Effector memory CD4-positive, alpha-beta T cell (primary cell): ENCODE measurements around the gene NEK8.
"Not testable (repeated sequence)": the region's sequence is repeated elsewhere in the genome, so short reads cannot be mapped to it uniquely, and the experiment has no call there.

Experiments
- DNase-seq, 3 donors: peaks; one replicate each; pipeline ENCODE4 v3.0.0-alpha.2; 2020
- H3K27ac ChIP-seq: 2 replicates; pipeline ENCODE4 v1.7.0; 2013; ENCODE audit warnings: mild to moderate bottlenecking, low read length, moderate library complexity; ENCODE audit not compliant: insufficient read depth, poor library complexity, severe bottlenecking
- H3K27me3 ChIP-seq: replicated peaks from 2 replicates; pipeline ENCODE4 v1.7.0; 2013; ENCODE audit warnings: mild to moderate bottlenecking, low read length; ENCODE audit not compliant: insufficient read depth, control insufficient read depth, poor library complexity, severe bottlenecking
- H3K36me3 ChIP-seq: 2 replicates; pipeline ENCODE4 v1.7.0; 2013; ENCODE audit warnings: mild to moderate bottlenecking, low read length, moderate library complexity; ENCODE audit not compliant: control insufficient read depth, insufficient read depth
- H3K4me1 ChIP-seq: 2 replicates; pipeline ENCODE4 v1.7.0; 2013; ENCODE audit warnings: low read length, mild to moderate bottlenecking; ENCODE audit not compliant: control insufficient read depth, insufficient read depth, poor library complexity, severe bottlenecking
- H3K4me3 ChIP-seq: 2 replicates; pipeline ENCODE4 v1.7.0; 2013; ENCODE audit warnings: low read length, low read depth, mild to moderate bottlenecking; ENCODE audit not compliant: insufficient read depth, poor library complexity, severe bottlenecking
- H3K9me3 ChIP-seq: 2 replicates; pipeline ENCODE4 v1.7.0; 2013; ENCODE audit warnings: mild to moderate bottlenecking, low read length, moderate library complexity; ENCODE audit not compliant: control insufficient read depth

NEK8 gene

DNA sequence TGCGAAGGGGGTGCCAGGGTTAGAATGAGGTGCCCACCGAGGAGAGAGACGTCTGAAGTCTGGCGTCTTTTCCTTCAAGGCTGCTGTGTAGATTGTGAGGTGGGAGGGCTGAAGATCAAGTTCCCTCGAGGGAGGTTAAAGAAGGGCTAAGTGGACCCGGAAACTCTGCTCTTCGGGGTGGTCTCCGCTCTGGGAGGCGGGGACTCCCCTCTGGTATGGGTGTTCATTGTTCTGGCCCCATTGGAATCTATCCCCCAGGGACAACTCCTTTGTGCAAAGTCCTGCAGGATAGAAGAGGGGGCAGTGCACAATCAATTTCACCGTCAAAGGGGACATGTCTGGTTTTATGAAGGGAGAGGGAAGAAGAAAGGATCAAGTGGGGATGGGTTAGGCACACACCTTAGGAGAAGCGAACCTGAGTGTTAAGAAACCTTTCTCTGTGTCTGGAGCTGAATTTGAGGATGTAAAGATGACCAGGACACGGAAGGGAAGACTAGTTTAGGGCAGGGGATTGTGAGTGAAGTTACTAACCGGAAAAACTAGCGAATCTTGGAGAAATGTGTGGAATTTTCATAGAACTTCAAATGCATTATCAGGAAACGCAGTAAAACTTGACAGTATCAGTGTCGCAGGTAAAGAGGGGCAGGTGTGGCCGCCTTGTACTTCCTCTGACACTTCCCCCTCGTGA is 10.1 kb upstream of the NEK8 start:
- H3K4me1 ChIP-seq: peaks cover 30% of the 10 kb centered on the region
- H3K27me3 ChIP-seq: peaks cover 4% of the 10 kb centered on the region
- no peak overlapping the region for H3K27ac ChIP-seq
- peaks cover 14% of the 10 kb centered on the region for H3K36me3 ChIP-seq
- no peaks in the 10 kb centered on the region for H3K9me3 ChIP-seq
- H3K4me3 ChIP-seq: no peak overlapping the region
- no peak for DNase-seq

DNA sequence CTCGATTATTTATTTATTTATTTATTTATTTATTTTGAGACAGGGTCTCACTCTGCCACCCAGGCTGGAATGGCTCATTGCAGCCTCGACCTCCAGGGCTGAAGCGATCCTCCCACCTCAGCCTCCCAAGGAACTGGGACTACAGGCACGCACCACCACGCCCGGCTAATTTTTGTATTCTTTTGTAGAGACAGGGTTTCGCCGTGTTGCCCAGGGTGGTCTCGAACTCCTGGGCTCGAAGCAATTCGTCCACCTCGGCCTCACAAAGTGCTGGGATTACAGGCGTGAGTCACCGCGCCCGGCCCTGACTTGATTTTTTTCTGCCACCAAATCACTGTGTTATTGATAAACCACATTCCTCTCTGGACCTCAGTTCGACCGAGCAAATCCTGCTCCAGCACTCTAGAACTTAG is 9.6 kb upstream of the NEK8 start:
- H3K36me3 ChIP-seq: peaks cover 20% of the 10 kb centered on the region
- no peak for DNase-seq
- H3K27ac ChIP-seq: peak overlapping the region; percentile 89
- H3K9me3 ChIP-seq: no peaks in the 10 kb centered on the region
- H3K4me3 ChIP-seq: peak overlapping the region; percentile 81
- peaks cover 4% of the 10 kb centered on the region for H3K27me3 ChIP-seq
- H3K4me1 ChIP-seq: peaks cover 30% of the 10 kb centered on the region

DNA sequence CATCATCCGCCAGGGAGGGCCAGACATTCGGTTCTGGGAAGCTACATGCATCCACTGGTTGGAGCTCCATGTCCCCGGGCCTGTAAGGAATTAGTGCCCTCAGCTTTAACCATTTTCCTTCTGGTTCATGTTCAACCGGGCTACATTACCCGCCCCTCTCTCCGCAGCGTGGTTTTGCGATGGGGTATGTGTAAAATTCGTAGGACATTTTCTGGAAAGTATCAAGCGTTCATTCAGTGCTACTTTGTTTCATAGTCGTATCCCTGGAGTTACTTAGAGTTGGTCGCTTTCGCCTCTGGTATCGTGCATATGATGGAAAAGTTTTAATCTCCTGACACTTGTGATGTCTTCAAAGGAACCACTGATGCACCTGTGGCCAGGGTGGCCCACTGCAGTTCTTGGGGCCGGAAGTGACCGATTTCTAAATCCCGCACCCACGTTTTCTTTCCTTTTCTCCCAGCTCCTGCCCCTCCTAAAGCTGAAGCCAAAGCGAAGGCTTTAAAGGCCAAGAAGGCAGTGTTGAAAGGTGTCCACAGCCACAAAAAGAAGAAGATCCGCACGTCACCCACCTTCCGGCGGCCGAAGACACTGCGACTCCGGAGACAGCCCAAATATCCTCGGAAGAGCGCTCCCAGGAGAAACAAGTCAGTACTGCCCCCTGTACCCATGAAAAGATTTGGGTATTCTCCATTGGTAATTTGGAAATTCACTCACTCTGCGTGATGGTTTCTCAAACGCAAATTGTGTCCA is 8.2 kb upstream of the NEK8 start:
- DNase-seq: peak in 1 of 3 donors; percentile 26
- Histone ChIP-seq H3K4me3 (peak overlapping the region; percentile 81), H3K27ac (peak overlapping the region; percentile 89), H3K4me1 (peaks cover 33% of the 10 kb centered on the region), H3K36me3 (peaks cover 29% of the 10 kb centered on the region), H3K9me3 (no peaks in the 10 kb centered on the region), H3K27me3 (peaks cover 4% of the 10 kb centered on the region)

DNA sequence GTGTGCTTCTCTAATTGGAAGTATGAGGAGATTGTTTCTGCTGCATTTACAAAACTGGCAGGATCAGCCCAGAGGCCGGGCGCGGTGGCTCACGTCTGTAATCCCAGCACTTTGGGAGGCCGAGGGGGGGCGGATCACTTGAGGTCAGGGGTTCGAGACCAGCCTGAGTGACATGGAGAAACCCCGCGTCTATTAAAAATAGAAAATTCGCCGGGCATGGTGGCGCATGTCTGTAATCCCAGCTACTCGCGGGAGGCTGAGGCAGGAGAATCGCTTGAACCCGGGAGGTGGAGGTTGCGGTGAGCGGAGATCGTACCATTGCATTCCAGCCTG is 7.6 kb upstream of the NEK8 start:
- H3K36me3 ChIP-seq: peaks cover 29% of the 10 kb centered on the region
- H3K9me3 ChIP-seq, DNase-seq, H3K27me3 ChIP-seq: not testable (repeated sequence)
- peak overlapping the region; percentile 89 for H3K27ac ChIP-seq
- peaks cover 38% of the 10 kb centered on the region for H3K4me1 ChIP-seq
- peak overlapping the region; percentile 81 for H3K4me3 ChIP-seq

DNA sequence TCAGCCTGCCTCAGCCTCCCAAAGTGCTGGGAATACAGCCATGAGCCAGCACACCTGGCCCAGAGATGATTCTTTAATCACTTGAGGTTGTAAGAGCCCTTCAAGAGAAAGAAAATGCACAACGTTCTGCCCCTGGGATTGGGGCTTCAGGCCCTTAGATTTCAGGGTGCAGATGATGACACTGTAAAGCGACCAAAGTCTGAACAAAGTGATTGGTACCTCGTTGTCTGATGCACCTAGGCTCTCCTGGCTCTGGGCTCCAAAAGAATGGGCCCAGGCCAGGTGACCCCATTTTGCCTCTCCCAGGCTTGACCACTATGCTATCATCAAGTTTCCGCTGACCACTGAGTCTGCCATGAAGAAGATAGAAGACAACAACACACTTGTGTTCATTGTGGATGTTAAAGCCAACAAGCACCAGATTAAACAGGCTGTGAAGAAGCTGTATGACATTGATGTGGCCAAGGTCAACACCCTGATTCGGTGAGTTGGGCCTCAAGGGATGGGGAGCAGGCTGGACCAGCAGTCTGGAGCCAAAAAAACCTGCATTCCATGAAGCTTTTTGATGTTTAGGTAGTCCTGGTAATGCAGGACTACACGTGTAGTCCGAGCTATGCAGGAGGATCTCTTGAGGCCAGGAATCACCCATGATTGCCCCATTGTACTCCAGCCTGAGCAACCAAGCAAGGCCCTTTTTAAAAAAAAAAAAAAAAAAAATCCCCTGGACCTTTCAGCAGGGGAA is 6.0 kb upstream of the NEK8 start:
- Histone ChIP-seq H3K27me3 (no peaks in the 10 kb centered on the region), H3K4me3 (no peak overlapping the region), H3K27ac (peak overlapping the region; percentile 5), H3K36me3 (peaks cover 29% of the 10 kb centered on the region), H3K9me3 (no peaks in the 10 kb centered on the region), H3K4me1 (peaks cover 48% of the 10 kb centered on the region)
- DNase-seq: no peak

DNA sequence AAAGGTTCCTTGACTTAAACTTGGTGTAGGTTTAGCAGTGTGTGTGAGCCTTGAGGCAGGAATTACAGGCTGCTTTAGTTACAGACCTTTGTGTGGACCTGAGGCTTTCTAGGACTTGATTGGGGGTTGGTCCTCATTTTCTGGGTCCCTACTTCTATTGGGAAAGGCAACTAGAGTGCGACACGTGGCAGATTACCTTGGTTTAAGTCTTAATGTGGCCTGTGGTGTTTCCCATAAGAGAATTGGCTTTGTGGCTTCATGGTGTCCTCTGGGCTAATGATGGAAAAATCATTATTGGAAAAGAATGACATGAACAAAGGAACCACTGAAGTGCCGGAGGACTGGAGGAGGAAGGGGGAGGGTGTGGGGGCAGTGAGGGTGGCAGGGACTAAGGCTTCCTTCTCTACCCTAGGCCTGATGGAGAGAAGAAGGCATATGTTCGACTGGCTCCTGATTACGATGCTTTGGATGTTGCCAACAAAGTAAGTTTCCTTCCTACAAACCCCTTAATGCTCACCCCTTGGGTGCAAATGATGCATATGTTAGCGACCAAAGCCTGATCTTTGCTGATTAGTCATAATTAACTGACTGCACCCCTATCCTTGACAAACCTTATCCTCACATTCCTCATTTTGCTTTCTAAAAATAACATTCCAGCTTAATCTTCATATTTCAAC is 5.3 kb upstream of the NEK8 start:
- peaks cover 29% of the 10 kb centered on the region for H3K36me3 ChIP-seq
- H3K27ac ChIP-seq: peak overlapping the region; percentile 5
- no peak overlapping the region for H3K4me3 ChIP-seq
- H3K4me1 ChIP-seq: peaks cover 54% of the 10 kb centered on the region
- no peaks in the 10 kb centered on the region for H3K27me3 ChIP-seq
- no peak for DNase-seq
- no peaks in the 10 kb centered on the region for H3K9me3 ChIP-seq

DNA sequence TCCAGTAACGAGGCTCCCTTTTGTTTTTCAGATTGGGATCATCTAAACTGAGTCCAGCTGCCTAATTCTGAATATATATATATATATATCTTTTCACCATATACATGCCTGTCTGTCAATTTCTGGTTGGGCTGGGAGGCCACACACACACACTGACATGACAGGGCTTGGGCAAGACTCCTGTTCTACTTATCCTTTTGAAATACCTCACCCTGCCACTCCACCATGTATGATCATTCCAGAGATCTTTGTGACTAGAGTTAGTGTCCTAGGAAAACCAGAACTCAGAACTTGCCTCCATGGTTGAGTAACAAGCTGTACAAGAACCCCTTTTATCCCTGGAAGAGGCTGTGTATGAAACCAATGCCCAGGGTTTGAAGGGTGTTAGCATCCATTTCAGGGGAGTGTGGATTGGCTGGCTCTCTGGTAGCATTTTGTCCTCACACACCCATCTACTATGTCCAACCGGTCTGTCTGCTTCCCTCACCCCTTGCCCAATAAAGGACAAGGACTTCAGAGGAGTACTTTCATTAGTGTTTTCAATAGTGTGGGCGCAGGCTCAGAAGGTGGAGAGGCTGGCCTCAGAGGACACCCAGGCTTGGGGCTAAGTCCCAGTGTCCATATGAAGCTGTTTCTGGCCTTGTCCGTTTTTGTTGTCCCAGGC is 4.6 kb upstream of the NEK8 start:
- H3K9me3 ChIP-seq, H3K27me3 ChIP-seq, DNase-seq, H3K4me3 ChIP-seq, H3K27ac ChIP-seq: not testable (repeated sequence)
- H3K36me3 ChIP-seq: peaks cover 29% of the 10 kb centered on the region
- peaks cover 57% of the 10 kb centered on the region for H3K4me1 ChIP-seq

DNA sequence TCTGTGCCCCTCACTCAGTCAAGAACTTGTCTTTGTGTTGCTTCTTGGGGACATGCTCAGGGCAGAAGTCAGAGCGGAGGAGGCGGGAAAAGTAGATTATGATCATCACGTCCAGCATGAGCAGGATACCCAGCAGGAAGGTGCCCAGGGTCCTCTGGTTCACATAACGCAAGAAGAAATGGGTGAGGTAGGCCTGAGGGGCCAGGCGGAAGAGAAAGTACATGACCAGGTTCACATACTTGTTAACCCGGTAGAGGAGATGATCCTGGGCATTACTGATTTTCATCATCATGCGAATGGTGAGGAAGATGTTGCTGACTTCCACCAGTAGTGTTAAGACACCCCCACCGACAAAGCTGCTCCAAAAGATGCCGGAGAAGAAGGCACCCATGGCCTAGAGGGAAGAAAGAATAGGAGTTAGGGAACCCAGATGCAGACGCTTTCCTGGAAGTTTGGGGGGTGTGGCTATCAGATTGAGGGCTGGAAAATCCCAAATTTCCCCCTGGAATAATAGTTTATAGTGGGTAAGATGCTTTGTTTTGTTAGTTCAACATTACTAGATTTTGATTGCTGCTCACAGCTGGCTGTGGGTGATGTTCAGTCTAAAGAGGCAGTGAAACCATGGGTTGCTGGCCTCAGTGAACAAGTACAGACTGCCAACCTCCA is 4.0 kb upstream of the NEK8 start:
- Histone ChIP-seq H3K4me3 (no peak overlapping the region), H3K27ac (peak overlapping the region; percentile 60), H3K27me3 (no peaks in the 10 kb centered on the region), H3K9me3 (no peaks in the 10 kb centered on the region), H3K36me3 (peaks cover 29% of the 10 kb centered on the region), H3K4me1 (peaks cover 54% of the 10 kb centered on the region)
- DNase-seq: no peak

DNA sequence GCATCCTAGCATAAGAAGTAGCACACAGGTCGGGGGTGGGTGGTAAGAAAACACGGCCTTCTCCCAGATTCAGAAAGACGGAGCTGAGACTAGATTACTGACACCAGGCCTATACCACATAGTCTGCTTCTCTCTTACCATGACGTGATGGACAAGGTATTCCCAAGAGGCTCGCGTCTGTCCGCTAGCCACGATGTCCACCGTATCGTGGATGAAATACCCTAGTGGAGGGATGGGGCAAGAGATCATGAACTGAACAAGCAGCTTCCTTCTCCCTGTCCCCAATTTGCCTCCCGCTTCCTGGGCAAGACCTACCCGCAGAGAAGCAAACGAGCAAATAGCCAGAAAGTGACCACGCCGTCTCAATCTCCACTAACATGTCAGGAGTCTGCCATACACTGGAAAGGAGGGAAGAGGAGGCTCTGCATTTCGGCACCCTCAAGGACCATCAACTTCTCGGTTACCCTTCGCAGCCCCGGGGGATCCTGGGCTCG is 3.4 kb upstream of the NEK8 start:
- no peaks in the 10 kb centered on the region for H3K9me3 ChIP-seq
- peak overlapping the region; percentile 60 for H3K27ac ChIP-seq
- no peak for DNase-seq
- H3K27me3 ChIP-seq: no peaks in the 10 kb centered on the region
- peaks cover 29% of the 10 kb centered on the region for H3K36me3 ChIP-seq
- H3K4me3 ChIP-seq: peak overlapping the region; percentile 51
- H3K4me1 ChIP-seq: peaks cover 51% of the 10 kb centered on the region
